Amygdala (tissue), 56 donors: ENCODE data around the gene ZNF85.
"Not testable (repeated sequence)": the region's sequence is repeated elsewhere in the genome, so short reads cannot be mapped to it uniquely, and the experiment has no call there.

Experiments used
- DNase-seq, 56 donors: peaks; one replicate each; lab custom pipeline; 2025; lab: John Stamatoyannopoulos, UW

The ZNF85 gene

DNA sequence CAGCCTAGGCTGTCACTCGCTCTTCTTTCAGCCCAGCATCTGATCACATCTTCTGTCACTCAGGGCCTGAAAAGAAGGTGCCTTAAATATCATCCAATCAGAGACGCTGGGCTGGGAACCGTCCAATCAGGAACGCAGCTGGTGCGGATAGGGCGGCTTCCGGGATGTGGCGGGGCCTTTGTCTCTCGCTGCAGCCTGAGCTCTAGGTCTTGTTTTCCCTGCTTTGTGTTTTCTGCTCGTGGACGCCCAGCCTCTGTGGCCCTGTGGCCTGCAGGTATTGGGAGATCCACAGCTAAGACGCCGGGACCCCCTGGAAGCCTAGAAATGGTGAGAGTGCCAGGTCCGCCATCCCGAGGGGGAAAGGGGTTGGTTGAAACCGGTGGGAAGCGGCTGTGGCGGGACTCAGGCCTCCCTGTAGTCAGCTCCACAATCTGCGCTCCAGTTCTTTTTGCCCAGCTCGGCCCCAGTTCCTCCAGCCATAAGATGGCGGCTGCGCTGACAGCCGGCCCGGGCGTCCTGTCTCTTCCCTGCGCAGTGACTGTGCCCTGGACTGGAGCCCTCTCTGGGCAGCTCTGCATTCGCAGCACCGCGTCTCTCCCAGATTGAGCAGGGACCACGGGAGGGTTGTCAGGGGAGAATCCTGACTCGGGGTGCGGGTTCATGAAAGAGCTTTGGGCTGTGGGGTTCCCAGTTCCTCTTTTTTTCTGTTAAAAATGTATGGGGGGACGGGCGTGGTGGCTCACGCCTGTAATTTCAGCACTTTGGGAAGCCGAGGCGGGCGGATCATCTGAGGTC lies at the start of gene ZNF85:
TSS of gene ZNF85 (plus strand) at position 175 of the 795 bp plus-strand sequence. CDS start at position 325, 150 bp downstream.
- peak; percentile 39 to 98 (median 84) for DNase-seq

DNA sequence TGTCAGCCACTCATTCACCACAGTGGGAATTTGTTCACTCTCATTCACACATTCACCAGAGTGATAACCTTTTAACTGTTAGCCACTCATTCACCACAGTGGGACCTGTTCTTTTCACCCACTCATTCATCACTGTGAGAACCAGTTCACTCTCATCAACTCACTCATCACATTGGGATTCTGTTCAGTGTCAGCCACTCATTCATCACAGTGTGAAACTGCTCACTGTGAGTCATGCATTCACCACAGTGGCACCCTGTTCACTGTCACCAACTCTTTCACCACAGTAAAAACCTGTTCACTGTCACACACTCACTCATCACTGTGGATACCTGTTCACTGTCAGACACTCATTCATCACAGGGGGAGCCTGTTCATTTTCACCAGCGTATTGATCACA lies 43.5 kb upstream of the ZNF85 start:
- DNase-seq: no peak

DNA sequence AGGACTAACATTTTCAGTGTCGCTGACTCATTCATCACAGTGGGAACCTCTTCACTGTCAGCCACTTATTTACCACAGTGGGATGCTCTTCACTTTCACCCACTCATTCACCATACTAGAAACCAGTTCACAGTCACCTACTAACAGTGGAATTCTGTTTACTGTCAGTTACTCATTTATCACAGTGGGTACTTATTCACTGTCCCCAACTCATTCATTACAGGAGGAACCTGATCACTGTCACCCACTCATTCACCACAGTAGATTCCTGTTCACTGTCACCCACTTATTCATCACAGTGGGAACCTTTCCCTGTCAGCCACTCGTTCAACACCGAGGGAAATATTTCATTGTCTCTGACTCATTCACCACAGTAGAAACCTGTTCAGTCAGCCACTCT lies 10.1 kb upstream of the ZNF85 start:
- no peak for DNase-seq

DNA sequence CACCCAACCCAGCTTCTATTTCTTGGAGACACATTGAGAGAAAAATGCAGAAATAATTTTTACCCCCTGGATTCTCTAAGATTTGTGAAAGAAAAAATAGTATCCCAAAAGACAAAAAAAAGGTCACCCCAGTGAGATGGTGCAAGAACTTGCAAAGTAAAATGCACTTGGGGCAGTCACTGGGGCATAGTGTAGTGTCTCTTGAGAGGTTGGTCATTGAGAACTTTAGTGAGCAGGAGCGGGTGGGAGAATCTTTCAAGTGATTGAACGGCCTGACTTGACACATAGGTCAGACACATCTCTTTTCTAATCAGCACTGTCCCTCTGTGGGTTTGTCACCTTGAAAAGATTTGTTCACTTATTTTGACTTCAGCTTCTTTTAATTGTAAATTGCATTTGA lies 2.4 kb downstream of the ZNF85 start:
- no peak for DNase-seq

DNA sequence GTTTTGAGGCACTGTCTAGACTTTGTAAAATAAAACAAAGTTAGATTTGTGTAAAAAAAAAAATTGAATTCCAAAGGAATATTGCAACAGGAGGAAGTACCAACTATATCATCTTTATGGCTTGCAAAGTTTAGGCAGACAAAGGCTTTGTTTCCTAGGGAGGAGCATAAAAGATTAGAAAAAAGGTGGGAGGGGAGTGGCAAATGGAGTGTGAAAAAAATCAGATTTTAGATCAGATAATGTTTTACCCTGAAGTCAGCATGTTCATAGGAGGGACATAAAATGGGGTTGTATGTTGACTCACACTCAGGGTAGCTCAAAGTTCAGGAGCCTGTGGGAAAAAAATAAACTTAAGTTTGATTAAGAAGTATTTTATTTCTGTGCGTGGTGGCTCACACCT lies 3.7 kb downstream of the ZNF85 start:
- no peak for DNase-seq

DNA sequence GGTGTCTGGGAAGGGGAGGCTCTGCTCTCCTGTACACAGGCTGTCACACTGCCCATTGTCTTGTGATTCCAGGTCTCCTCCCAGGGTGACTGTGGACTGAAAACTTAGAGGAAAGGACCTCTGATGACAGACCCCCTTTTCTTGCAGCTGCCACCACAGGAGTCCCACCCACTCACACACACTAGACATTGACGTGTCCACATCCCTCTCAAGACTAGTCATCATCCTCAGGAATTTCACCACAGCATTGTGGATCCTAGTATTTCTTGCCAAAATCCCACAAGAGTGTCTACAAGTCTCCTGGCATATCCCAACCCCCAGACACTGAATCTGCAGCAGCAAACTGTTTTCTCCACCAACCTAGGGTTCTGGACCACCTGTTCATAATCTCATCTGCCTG lies 5.3 kb downstream of the ZNF85 start:
- no peak for DNase-seq

DNA sequence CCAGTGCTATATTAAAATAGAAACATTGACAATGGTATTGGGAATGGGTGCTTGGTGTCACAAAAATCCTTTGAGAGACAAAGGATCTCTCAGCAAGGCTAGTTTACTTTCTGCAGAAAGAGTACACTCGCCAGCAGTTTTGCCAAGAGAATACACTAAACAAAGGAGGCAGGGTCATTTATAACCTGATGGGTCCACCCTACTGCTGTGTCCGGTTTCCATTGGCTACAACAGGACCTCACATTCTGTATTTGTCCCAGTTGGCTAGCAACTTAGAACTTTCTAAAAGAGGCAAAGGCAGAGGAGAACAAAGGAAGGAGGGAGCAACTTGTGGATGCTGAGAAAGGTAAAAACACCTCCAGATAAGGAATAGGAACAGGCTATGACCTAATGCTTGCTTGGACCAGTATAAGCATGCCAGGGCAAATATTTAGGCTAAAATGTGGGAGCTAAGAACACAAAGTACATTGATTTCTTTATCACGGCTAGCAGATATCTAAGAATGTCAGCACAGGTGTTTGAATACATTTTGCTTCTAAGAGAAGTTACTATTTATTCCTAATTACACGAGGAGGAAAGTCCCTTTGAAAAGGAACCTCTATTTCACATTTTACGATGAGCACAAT lies 13.4 kb downstream of the ZNF85 start:
- not testable (repeated sequence) for DNase-seq

DNA sequence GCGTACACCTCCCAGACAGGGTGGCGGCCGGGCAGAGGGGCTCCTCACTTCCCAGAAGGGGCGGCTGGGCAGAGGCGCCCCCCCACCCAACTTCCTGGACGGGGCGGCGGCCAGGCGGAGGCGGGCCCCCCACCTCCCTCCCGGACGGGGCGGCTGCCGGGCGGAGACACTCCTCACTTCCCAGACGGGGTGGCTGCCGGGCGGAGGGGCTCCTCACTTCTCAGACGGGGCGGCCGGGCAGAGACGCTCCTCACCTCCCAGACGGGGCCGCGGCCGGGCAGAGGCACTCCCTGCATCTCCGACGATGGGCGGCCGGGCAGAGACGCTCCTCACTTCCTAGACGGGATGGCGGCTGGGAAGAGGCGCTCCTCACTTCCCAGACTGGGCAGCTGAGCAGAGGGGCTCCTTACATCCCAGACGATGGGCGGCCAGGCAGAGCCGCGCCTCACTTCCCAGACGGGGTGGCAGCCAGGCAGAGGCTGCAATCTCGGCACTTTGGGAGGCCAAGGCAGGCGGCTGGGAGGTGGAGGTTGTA lies 29.6 kb downstream of the ZNF85 start:
- DNase-seq: not testable (repeated sequence)

DNA sequence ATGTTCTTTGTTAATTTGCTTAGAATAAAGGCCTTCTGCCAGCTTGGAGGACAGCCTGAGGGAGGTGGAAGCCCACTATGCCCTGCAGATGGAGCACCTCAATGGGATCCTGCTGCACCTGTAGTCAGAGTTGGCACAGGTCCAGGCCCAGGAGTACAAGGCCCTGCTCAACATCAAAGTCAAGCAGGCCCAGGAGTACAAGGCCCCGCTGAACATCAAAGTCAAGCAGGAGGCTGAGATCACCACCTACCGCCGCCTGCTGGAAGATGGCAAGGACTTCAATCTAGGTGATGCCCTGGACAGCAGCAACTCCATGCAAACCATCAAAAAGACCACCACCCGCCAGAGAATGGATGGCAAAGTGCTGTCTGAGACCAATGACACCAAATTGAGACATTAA lies 41.7 kb downstream of the ZNF85 start:
- no peak for DNase-seq

DNA sequence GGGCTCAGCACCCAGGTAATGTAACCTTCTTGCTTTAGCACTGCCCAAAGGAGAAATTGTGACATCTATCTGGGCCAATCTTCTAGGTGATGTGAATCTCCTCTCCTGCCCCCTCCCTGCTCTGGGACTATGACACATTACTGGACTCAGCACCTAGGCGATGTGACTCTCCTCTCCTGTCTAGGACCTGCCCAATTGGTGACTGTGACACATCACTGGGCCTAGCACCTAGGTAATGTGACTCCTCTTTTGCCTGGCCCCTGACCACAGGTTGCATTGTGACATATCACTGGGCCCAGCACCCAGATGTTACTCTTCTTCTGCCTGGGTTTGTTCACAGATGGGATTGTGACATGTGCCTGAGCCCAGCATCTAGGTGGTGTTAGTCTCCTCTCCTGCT lies 45.0 kb downstream of the ZNF85 start:
- no peak for DNase-seq

DNA sequence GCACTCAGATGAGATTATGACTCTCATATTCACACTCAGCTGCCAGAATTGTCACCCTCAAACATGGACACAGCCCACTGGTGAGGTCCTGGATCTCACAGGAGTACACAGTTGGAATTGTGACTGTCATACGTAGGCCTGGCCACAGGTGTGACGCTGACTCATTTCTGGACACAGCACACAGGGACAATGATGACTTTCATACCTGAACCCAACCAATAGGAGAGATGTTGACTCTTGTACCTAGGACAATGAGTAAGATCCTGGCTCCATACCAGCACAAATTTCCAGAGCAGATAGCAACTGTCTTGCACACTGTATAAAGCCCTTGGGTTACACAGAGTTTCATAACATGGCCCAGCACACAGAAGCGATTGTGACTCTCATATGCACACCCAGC lies 46.4 kb downstream of the ZNF85 start:
- DNase-seq: no peak

DNA sequence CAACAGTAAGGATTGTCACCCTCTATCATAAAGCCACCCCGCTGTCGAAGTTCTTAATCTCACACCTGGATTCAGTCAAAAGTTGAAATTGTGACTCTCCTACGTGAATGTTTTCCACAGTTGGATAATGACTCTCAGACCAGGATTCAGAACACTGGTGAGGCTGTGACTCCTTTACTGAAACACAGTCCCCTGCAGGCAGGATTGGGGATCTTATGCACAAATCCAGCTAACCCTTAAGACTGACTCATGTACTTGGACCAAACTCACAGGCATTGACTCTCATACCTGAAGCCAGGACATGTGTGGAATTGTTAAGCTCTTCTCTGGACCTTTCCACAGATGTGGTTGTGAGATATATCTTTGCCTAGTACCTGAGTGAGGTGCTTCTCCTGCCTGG lies 46.8 kb downstream of the ZNF85 start:
- no peak for DNase-seq

DNA sequence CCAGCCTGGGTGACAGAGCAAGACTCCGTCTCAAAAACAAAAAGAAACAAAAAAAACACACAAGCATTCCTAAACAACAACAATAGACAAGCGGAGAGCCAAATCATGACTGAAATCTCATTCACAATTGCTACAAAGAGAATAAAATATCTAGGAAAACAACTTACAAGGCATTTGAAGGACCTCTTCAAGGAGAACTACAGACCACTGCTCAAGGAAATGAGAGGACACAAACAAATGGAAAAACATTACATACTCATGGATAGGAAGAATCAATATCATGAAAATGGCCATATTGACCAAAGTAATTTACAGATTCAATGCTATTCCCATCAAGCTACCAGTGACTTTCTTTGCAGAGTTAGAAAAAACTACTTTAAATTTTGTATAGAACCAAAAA lies 69.7 kb downstream of the ZNF85 start:
- DNase-seq: not testable (repeated sequence)

DNA sequence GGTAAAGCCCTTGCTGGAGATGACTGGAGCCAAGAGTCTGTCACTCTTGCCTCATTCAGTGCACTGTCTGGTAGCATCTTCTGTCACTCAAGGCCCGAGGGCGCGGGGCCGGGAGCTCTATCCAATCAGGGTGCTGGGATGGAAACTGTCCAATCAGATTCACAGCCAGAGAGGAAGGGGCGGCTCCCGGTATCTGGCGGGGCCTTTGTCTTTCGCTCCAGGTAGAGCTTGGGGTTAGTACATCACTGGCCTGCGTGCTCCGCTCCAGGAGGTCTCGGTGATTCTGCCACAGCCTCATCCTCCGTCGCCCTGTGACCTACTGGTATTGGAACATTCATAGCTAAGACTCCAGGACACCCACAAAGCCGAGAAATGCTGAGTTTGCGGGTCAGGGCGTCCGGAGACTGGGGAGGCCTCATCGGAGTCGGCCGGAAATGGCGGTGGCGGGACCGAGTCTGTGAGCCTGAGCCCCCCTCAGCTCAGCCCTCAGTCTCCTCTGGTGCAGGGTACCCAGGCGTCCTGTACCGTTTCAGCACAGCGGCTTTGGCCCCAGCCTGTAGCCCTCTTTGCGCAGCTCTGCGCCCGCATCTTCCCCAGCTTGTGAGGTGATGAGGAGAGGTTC lies 76.8 kb downstream of the ZNF85 start:
- peak; percentile 51 to 96 (median 87) for DNase-seq
